GM19099 (cell line): Measurements from ENCODE around the gene SVIP.

ENCODE experiments used
- POLR2A ChIP-seq: IDR thresholded peaks from 3 replicates; pipeline ENCODE4 v1.6.1; 2011; ENCODE audit warnings: low read depth; ENCODE audit not compliant: insufficient read length; ENCODE audit errors: extremely low read depth

Gene SVIP, protein sequence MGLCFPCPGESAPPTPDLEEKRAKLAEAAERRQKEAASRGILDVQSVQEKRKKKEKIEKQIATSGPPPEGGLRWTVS

DNA sequence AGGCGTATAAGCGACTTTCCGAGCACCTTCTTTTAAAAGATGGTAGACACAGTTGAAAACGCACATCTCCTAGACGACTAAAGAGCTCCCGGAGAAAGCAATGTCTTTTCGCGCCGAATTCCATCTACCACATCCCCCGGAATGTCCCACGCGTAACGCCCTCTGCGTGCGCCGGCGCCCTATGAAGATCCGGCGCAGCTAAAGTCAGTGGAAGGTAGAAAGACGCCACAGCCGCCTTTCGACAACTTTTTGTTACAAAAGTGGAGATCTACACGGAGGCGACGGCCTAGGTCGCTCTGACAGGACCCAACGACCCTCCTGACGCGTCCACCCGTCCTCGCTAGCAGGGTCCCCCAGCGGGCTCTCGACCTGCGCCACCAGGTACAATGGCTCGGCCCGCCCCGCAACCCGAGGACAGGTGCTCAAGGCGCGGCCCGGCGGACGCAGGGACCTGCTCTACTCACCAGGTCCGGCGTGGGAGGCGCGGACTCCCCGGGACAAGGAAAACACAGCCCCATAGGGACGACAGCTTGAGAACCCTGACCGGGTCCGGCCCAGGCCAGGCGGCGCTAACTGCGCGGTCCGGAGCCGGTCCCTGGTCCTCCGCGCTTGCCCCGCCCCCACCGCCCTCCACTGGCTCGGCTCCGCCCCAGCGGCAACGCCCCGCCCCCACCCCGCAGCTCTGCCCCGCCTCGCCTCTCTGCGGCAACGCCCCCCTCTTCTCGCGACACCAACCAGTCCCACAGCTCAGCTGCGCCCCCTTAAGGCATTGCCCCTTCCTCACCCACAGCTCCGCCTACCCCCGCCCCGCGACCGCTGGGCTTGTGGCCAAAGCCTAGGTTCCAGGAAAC lies at the start of gene SVIP:
TSS of gene SVIP (minus strand) at position 571 of the 851 bp plus-strand sequence. CDS start at position 518, 53 bp downstream.
- TF ChIP-seq POLR2A, result peak; percentile 77

DNA sequence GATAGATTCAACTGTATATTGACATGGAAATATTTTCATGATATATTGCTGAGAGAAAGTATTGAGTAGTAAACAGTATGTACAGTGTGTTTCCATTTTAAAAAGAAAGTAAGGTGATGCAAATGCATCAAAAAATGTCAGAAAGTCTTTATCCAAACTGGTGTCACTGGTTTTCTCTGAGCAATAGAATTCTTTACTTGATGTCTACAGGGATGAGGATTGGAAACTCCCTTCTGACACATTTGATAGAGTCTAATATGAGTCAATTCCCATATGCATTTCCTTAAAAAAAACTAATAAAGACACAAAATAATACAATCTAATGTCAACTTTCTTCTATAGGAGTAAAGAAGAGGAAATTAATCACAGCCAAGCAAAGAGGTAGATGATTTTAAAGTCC lies 49.0 kb upstream of the SVIP start:
- no peak for TF ChIP-seq POLR2A

DNA sequence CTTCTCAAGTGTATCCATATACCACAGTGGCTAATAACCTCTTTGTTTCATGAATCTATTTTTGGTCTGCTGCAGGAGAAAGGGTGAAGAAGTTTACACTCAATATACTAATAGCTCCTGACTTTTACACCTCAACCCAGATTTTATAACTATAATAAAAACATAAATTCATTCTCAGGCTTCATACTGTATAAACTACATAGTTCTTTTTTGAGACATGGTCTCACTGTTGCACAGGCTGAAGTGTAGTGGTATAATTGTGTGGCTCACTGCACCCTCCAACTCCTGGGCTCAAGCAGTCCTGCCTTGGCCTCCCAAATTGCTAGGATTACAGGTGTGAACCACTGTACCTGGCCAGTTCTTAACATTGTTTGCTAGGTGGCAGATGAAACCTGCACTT lies 48.4 kb upstream of the SVIP start:
- no peak for TF ChIP-seq POLR2A

DNA sequence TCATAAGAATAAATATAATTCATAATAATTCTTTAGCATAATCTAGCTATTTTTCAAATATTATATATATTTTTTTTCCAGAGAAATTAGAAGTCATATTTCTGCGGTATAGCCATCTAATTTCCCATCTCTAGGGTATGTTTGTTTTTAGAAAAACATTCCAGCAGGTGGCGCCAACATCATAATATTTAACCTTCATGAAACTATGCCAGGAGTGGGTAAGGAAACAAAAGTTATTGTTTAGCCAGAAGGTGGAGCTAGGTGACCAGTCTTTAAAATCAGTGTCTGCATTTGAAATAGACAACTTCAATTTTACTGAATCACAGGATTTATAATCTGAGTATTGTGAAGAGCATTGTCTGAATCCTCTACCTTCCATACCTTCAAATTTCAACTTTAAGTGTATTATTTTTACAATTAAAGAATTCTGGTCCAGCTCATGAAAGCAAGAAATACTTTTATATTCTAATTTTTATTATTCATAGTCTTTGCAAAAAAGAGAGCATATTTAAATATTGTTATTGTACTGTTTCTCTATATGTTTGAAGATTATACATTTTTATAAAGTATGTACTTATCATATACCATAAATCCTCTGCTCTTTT lies 46.4 kb upstream of the SVIP start:
- no peak for TF ChIP-seq POLR2A

DNA sequence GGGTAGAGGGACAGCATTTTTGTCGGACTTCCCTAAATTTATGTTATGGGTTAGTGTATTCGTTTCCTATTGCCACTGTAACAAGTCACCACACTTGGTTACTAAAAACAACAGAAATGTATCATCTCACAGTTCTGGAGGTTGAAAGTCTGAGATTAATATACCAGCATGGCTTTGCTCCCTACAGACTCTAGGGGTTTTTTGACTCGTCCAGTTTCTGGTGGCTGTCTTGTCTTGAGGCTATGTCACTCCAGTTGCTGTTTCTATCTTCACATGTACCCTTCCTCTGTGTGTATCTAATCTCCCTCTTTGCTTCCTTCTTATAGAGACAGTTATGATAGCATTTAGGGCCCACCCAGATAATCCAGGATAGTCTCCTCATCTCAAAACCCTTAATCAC lies 39.7 kb upstream of the SVIP start:
- no peak for TF ChIP-seq POLR2A

DNA sequence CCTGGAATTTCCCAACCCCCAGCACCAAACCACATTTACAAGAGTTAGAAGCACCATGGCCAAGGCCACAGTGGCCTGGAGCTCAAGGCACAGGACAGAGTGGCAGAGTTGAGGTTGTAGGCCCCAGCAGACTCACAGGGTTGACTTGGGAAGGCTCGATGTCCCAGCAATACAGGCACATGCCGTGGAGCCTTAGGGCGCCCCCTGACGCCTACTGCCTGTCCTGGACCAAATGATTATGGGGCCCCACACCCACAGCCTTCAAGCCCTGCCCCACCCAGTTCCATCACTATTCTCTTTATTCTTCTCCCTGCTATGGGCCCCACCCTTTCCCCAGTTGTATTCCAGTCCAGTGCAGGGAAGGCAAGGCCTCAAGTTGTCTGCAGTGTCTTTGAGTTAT lies 30.6 kb upstream of the SVIP start, which contains the start of gene CCDC179:
TSS of gene CCDC179 (minus strand) at position 234 of the 400 bp plus-strand sequence. CDS start at position 181, 53 bp downstream.
- TF ChIP-seq POLR2A, result no peak

DNA sequence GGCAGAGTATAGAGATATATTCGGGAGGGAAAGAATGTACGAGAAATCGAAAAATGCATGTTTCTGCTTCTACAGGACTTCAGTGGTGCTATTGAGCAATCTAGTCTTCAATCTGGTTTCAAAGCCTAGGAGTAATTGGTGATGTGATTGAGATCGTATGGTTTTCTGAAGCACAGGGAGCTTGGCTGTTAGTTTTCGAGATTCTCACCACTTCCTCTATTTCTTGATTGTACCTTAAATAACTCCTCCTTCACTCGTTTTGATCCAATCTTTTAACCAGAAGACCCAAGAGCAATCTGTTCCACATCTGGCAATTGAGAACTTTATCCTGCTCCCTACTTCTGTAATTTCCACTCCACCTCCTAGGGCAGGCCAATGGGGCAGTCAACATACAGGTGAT lies 30.2 kb upstream of the SVIP start:
- no peak for TF ChIP-seq POLR2A

DNA sequence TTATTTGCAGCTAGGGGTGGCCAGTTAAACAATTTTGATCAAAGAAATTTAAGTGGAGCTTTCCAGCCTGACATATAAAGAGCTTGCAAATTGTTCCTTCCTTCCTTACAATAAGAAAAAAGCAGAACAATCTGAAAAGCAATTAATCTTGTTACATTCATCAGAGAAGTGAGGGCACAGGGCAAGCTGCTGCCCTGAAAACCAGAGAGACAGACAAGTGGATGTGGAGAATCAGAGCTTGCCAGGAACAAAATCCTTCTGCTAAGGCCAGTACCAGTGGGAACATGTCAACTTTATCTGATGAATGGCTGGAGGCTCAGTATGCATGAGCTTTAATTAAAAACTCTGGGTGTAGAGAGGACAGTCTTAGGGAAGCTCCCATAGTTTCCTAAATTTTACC lies 21.9 kb upstream of the SVIP start:
- TF ChIP-seq POLR2A, result no peak

DNA sequence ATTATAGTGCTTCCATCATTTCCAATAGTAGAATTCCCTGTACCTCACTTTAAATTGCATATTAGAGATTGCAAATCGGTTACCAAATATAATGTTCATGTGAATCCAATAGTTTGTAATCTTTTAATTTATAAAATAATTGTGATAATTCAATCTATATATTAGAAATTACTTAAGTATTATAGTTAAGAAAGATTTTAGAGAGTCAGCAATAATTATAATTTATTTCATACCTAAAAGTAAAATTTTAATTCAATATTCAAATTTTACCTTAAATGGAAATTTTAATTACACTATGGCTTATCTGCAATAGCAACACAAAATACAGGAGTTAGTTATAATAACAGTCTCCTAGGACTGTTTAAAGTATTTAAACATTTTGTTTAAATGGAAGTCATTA lies 17.1 kb upstream of the SVIP start:
- no peak for TF ChIP-seq POLR2A

DNA sequence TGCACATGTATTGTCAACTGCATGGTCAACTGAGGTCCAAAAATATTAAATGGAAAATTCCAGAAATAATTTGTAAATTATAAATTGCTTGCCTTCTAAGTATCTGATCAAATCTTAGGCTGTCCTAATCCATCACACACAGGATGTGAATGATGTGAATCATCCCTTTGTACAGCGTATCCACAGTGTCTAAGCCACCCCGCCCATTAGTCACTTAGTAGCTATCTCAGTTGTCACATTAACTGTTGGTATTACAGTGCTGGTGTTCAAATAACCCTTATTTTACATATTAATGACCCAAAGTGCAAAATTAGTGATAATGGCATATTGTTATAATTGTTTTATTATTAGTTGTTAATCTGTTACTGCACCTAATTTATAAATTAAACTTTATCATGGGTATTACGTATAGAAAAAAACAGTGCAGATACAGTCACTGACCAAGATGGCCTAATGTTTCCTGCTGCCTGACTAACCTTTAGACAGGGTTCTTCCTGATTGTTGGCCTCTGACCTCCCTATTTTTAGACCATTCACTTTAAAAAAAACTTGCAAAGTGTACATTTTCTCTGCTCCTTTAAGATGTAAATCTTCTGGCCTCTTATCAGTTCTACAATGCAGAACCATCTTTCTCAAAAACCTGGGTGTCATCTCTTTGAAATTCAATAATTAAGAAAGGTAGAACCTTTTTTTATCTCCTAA lies 2.9 kb upstream of the SVIP start:
- TF ChIP-seq POLR2A, result no peak

DNA sequence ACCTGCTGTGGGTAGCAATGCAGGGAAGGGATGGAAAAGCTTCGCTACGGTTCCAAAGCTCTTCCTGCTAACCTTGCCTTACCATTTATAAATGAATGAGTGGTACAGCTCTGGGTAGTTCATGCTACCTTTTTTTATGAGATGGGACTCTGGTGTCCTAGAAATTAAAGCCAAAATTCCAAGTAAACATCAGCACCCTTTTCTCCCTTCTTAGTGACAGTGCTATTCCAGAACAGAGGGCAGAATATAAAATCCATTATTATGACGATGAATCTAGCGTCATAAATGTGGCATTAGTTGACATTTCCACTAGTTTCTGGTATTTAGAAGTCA lies 447 bp upstream of the SVIP start:
- no peak for TF ChIP-seq POLR2A

DNA sequence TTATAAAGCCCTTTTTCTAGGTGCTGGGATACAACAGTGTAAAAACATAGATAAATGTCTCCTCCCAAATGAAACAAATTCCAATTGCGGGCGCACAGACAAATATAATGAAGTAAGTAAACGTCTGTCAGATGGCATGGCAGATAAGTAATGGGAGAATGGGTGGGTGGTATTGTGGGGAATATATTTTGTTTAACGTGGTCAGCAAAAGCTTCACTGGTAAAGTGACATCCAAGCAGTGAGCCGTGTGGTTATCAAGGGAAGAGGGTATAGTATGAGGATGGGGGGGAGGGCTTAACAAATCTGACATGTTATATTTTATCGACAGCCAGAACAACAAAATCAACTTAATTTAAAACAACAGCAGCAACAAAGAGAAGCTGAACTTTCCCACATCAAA lies 1.2 kb downstream of the SVIP start:
- no peak for TF ChIP-seq POLR2A

DNA sequence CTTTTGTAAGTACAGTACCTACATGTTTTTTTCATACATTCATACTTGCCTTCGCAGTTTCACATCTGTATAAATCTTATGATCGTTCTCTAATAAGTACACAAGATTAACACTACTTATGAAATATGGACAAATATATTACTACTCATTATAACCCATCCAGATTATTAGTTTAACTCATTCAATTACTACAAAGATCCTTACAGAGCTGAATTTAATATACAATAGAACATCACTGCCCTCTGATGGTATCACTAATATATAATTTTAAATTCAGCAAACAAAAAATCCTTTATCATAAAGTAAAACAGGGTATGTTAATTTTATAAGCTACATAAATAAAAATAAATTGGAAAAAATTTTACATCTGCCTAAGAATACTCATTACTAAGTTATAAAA lies 7.4 kb downstream of the SVIP start:
- no peak for TF ChIP-seq POLR2A

DNA sequence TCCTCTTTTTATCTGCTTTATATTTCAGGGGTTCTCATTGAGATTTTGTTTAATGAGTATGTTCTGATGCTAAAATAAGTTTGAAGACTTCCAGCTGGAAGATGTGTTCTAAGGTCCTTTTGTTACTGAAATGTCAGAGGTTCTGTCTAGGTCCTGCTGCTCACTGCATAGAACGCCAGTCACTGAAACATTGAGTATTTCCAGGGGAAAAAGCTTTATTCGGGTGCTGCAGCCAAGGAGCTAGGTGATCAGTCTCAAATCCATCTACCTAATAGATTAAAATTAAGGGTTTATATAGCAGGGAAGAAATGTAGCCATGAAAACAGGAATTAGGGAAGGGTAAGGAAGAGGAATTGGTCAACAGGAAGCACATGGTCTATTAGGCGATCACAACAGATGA lies 19.7 kb downstream of the SVIP start:
- TF ChIP-seq POLR2A, result no peak

DNA sequence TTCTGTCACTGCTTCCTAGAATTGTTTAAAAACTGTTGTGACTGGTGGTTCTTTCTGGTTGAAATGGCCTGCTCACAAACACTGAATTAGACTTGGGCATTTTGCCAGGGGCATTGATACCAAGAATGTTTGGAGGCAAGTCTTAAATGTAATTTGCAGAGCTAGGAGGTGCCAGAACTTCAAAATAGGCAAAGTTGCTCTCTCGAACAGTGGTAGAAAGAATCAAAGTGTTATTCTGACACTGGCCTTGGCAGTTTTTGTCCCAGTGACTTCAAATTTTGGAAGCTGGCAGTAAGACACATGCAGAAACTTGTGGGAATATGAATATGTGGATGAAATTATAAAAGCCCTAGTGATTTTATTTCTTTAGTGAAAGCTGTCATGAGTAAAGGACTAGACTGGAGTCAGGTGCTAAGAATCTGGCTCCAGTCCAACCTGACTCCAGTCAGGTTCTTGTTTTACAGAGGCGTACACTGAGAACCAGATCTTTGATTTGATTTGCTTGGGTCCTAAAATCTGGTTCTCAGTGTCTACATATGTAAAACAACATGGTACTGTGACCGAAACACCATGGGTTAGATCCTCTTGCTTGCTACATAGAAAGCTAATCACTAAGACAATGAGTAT lies 20.9 kb downstream of the SVIP start:
- no peak for TF ChIP-seq POLR2A

DNA sequence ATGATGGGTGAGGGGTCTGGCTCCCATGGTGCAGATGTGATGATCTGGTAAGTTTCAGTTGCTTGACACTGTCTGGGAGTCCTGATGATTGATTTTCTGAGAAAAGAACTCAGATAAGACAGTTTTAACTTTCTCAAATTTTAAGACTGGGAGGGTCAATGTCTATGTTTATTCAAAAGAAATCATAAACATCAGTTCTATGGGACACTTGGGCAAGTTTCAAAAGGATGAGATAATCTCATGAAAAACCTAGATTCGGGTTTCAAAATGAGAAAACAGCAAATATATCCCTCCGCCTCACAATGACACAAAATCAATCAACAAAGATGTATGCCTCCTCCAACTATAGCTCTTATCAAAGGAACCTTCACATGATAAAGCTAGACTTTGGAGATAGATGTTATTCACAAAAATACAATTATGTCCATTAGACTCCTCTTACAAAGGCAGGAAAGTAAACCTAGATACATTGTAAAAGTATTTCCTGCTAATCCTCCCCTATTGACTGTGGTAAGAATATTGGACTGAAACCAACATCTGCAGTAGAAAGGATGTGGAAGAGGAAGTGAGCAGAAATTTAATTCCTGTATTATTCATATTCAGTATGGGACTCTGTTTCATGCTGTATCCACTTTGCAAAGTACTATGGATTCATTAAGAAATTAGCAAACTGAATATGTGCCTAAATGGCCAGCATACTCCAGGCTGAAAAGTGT lies 21.6 kb downstream of the SVIP start:
- no peak for TF ChIP-seq POLR2A
